ENCODE results near the gene MAP3K10.

MAP3K10 gene

GRCh38 chr19:40192758-40193586 lies 1.7 kb downstream of the MAP3K10 start:
- H3K36me3 Mint-ChIP-seq (ENCODE audit: low read depth), result peaks cover 4% of the 10 kb centered on the region
- peak overlapping the region; percentile 60 for H3K4me3 Mint-ChIP-seq
- no peaks in the 10 kb centered on the region for H3K9me3 Mint-ChIP-seq
- H3K27ac Mint-ChIP-seq, result no peak overlapping the region
- intact Hi-C loops (cut with micrococcal nuclease), result no loop called here
- peaks cover 31% of the 10 kb centered on the region for H3K4me1 Mint-ChIP-seq (ENCODE audit: low read depth)
- H3K27me3 Mint-ChIP-seq, result peaks cover 8% of the 10 kb centered on the region

- no peak overlapping the region for H3K27ac Mint-ChIP-seq
- H3K9me3 Mint-ChIP-seq, result no peaks in the 10 kb centered on the region
- intact Hi-C loops (cut with micrococcal nuclease), result no loop called here
- peaks cover 31% of the 10 kb centered on the region for H3K4me1 Mint-ChIP-seq (ENCODE audit: low read depth)
- H3K36me3 Mint-ChIP-seq (ENCODE audit: low read depth), result peaks cover 9% of the 10 kb centered on the region
- H3K27me3 Mint-ChIP-seq, result peaks cover 4% of the 10 kb centered on the region
- H3K4me3 Mint-ChIP-seq, result no peak overlapping the region
These were observed 2.3 kb downstream of the MAP3K10 start for GRCh38 chr19:40193587-40193849.

- Mint-ChIP-seq H3K27ac (no peak overlapping the region), H3K4me1 (ENCODE audit: low read depth) (peaks cover 11% of the 10 kb centered on the region), H3K27me3 (no peaks in the 10 kb centered on the region), H3K36me3 (ENCODE audit: low read depth) (peaks cover 28% of the 10 kb centered on the region), H3K9me3 (no peaks in the 10 kb centered on the region), H3K4me3 (no peak overlapping the region)
- intact Hi-C loops (cut with micrococcal nuclease), result no loop called here
These were observed 7.2 kb downstream of the MAP3K10 start for GRCh38 chr19:40198272-40198990.

- intact Hi-C loops (cut with micrococcal nuclease), result no loop called here
- Mint-ChIP-seq H3K9me3 (no peaks in the 10 kb centered on the region), H3K4me1 (ENCODE audit: low read depth) (no peaks in the 10 kb centered on the region), H3K4me3 (no peak overlapping the region), H3K27ac (no peak overlapping the region), H3K36me3 (ENCODE audit: low read depth) (peaks cover 48% of the 10 kb centered on the region), H3K27me3 (no peaks in the 10 kb centered on the region)
These were observed 9.3 kb downstream of the MAP3K10 start for GRCh38 chr19:40200341-40201099.

GRCh38 chr19:40204381-40204780 lies 13.2 kb downstream of the MAP3K10 start:
- H3K4me3 Mint-ChIP-seq, result no peak overlapping the region
- H3K4me1 Mint-ChIP-seq (ENCODE audit: low read depth), result no peaks in the 10 kb centered on the region
- H3K27ac Mint-ChIP-seq, result no peak overlapping the region
- intact Hi-C loops (cut with micrococcal nuclease), result no loop called here
- peaks cover 56% of the 10 kb centered on the region for H3K36me3 Mint-ChIP-seq (ENCODE audit: low read depth)
- no peaks in the 10 kb centered on the region for H3K27me3 Mint-ChIP-seq
- no peaks in the 10 kb centered on the region for H3K9me3 Mint-ChIP-seq

GRCh38 chr19:40205760-40206159 lies 14.5 kb downstream of the MAP3K10 start:
- Mint-ChIP-seq H3K27me3 (no peaks in the 10 kb centered on the region), H3K9me3 (no peaks in the 10 kb centered on the region), H3K4me1 (ENCODE audit: low read depth) (no peaks in the 10 kb centered on the region), H3K4me3 (no peak overlapping the region), H3K36me3 (ENCODE audit: low read depth) (peaks cover 69% of the 10 kb centered on the region), H3K27ac (no peak overlapping the region)
- intact Hi-C loops (cut with micrococcal nuclease), result no loop called here

GRCh38 chr19:40208602-40209001 lies 17.4 kb downstream of the MAP3K10 start:
- Mint-ChIP-seq H3K9me3 (no peaks in the 10 kb centered on the region), H3K27me3 (no peaks in the 10 kb centered on the region), H3K27ac (no peak overlapping the region), H3K4me1 (ENCODE audit: low read depth) (no peaks in the 10 kb centered on the region), H3K36me3 (ENCODE audit: low read depth) (peaks cover 76% of the 10 kb centered on the region), H3K4me3 (no peak overlapping the region)
- intact Hi-C loops (cut with micrococcal nuclease), result no loop called here

- H3K27me3 Mint-ChIP-seq, result peaks cover 7% of the 10 kb centered on the region
- peaks cover 53% of the 10 kb centered on the region for H3K36me3 Mint-ChIP-seq (ENCODE audit: low read depth)
- H3K4me1 Mint-ChIP-seq (ENCODE audit: low read depth), result no peaks in the 10 kb centered on the region
- no peak overlapping the region for H3K4me3 Mint-ChIP-seq
- intact Hi-C loops (cut with micrococcal nuclease), result no loop called here
- no peaks in the 10 kb centered on the region for H3K9me3 Mint-ChIP-seq
- no peak overlapping the region for H3K27ac Mint-ChIP-seq
These were observed 19.7 kb downstream of the MAP3K10 start for GRCh38 chr19:40210889-40211288.

GRCh38 chr19:40213251-40213829 lies 22.1 kb downstream of the MAP3K10 start:
- Mint-ChIP-seq H3K4me1 (ENCODE audit: low read depth) (peaks cover 6% of the 10 kb centered on the region), H3K27me3 (peaks cover 29% of the 10 kb centered on the region), H3K27ac (no peak overlapping the region), H3K4me3 (no peak overlapping the region), H3K9me3 (no peaks in the 10 kb centered on the region), H3K36me3 (ENCODE audit: low read depth) (peaks cover 43% of the 10 kb centered on the region)
- intact Hi-C loops (cut with micrococcal nuclease), result no loop called here

GRCh38 chr19:40213882-40214570 lies 22.8 kb downstream of the MAP3K10 start:
- no peak overlapping the region for H3K4me3 Mint-ChIP-seq
- intact Hi-C loops (cut with micrococcal nuclease), result no loop called here
- peaks cover 35% of the 10 kb centered on the region for H3K27me3 Mint-ChIP-seq
- H3K27ac Mint-ChIP-seq, result no peak overlapping the region
- peaks cover 41% of the 10 kb centered on the region for H3K36me3 Mint-ChIP-seq (ENCODE audit: low read depth)
- no peaks in the 10 kb centered on the region for H3K9me3 Mint-ChIP-seq
- H3K4me1 Mint-ChIP-seq (ENCODE audit: low read depth), result peaks cover 6% of the 10 kb centered on the region

GRCh38 chr19:40214936-40215335 lies 23.7 kb downstream of the MAP3K10 start:
- Mint-ChIP-seq H3K36me3 (ENCODE audit: low read depth) (peaks cover 32% of the 10 kb centered on the region), H3K9me3 (no peaks in the 10 kb centered on the region), H3K27ac (no peak overlapping the region), H3K4me3 (no peak overlapping the region), H3K4me1 (ENCODE audit: low read depth) (peaks cover 12% of the 10 kb centered on the region), H3K27me3 (peaks cover 43% of the 10 kb centered on the region)
- intact Hi-C loops (cut with micrococcal nuclease), result no loop called here

- intact Hi-C loops (cut with micrococcal nuclease), result no loop called here
- Mint-ChIP-seq H3K4me1 (ENCODE audit: low read depth) (peaks cover 16% of the 10 kb centered on the region), H3K4me3 (no peak overlapping the region), H3K9me3 (no peaks in the 10 kb centered on the region), H3K27me3 (peaks cover 53% of the 10 kb centered on the region), H3K27ac (no peak overlapping the region), H3K36me3 (ENCODE audit: low read depth) (peaks cover 20% of the 10 kb centered on the region)
These were observed 25.0 kb downstream of the MAP3K10 start for GRCh38 chr19:40216013-40216776.

- no peak overlapping the region for H3K4me3 Mint-ChIP-seq
- H3K27ac Mint-ChIP-seq, result no peak overlapping the region
- intact Hi-C loops (cut with micrococcal nuclease), result no loop called here
These were observed 25.5 kb downstream of the MAP3K10 start for GRCh38 chr19:40216777-40217026.

More at GRCh38 chr19:40216777-40217026, 25.5 kb downstream of the MAP3K10 start:
- Mint-ChIP-seq H3K4me1 (ENCODE audit: low read depth) (peaks cover 16% of the 10 kb centered on the region), H3K27me3 (peaks cover 57% of the 10 kb centered on the region), H3K36me3 (ENCODE audit: low read depth) (peaks cover 15% of the 10 kb centered on the region), H3K9me3 (peaks cover under 1% of the 10 kb centered on the region)
